HepG2 (cell line): ENCODE measurements around the gene CDKN1A. TPM values are rescaled to one million over a fixed set of nuclear protein-coding genes. Genes with fewer than 3 reads are reported as not detected.

Experiments used
- ATAC-seq: fragments of 200-7000 bp; cut with Tn5 transposase; 3 replicates; pipeline ENCODE4 v1.9.1; 2020; ENCODE audit warnings: mild to moderate bottlenecking, moderate library complexity
- BruUV-seq: library from RNA; stranded (reverse); fragments of 400-500 nt; replicated peaks from 2 replicates; lab custom pipeline; 2021; lab: Mats Ljungman, UMichigan
- CTCF ChIA-PET: fragments of 300-600 bp; formaldehyde crosslinking; extraction: SDS; loops from one replicate; lab custom pipeline; 2021; ENCODE audit warnings: low total read pairs, inconsistent platforms, low intra/inter-chr PET ratio; lab: Yijun Ruan, JAX
- POLR2A ChIA-PET: fragments of 350-600 bp; sonication (Branson Sonifier 250); formaldehyde crosslinking; loops from one replicate; lab custom pipeline; 2020; ENCODE audit warnings: antibody characterized with exemption, inconsistent platforms; lab: Yijun Ruan, JAX
- DNase-seq: peaks from one replicate; pipeline ENCODE4 v3.0.0-alpha.2; 2015; ENCODE audit warnings: low spot score
- FAIRE-seq: peaks from 3 replicates; lab custom pipeline; 2011; peaks lifted over from hg19 to GRCh38; lab: Jason Lieb, UNC
- H2AFZ ChIP-seq: one replicate; pipeline ENCODE4 v1.6.1; 2011; ENCODE audit warnings: low read length, inconsistent platforms
- H3K27ac ChIP-seq: fragments of 300-600 bp; 3 replicates; pipeline ENCODE4 v1.8.0; 2011; ENCODE audit warnings: mixed run types, mild to moderate bottlenecking, mixed read lengths, low read length, inconsistent platforms; ENCODE audit not compliant: insufficient read depth; ENCODE audit errors: extremely low read length
- H3K27me3 ChIP-seq, 2 experiments: fragments of 200-600 bp in 1 of 2; 2 replicates in 1 of 2; 3 replicates in 1 of 2; pipeline versions ENCODE4 v1.6.0 to v1.8.0; 2011; ENCODE audit warnings: low read length in 2 of 2, mild to moderate bottlenecking in 2 of 2, moderate library complexity in 2 of 2, inconsistent platforms in 1 of 2; ENCODE audit not compliant: insufficient read depth in 2 of 2, control insufficient read depth in 1 of 2
- H3K36me3 ChIP-seq, 2 experiments: fragments of 200-600 bp in 1 of 2; replicated peaks in 1 of 2; 2 replicates in 1 of 2; 3 replicates in 1 of 2; pipeline versions ENCODE4 v1.5.1 to v1.8.0; 2011; ENCODE audit warnings: low read length in 2 of 2, inconsistent platforms in 1 of 2; ENCODE audit not compliant: insufficient read depth in 2 of 2, control insufficient read depth in 1 of 2
- H3K4me1 ChIP-seq: 2 replicates; pipeline ENCODE4 v1.5.1; 2012; ENCODE audit warnings: low read length, inconsistent platforms; ENCODE audit not compliant: insufficient read depth
- H3K4me2 ChIP-seq: 2 replicates; pipeline ENCODE4 v1.6.0; 2011; ENCODE audit warnings: low read depth, low read length, inconsistent platforms
- H3K4me3 ChIP-seq, 3 experiments: fragments of 200-600 bp in 1 of 3; sonication (generic), shearing (Covaris generic) in 1 of 3; replicated peaks in 1 of 3; 2 replicates each; pipeline ENCODE4 v1.5.1; 2011 to 2016; ENCODE audit warnings: low read length in 3 of 3, inconsistent platforms in 2 of 3, low read depth in 2 of 3, mild to moderate bottlenecking in 2 of 3, control low read depth in 1 of 3, mixed read lengths in 1 of 3; ENCODE audit not compliant: insufficient read depth in 1 of 3
- H3K79me2 ChIP-seq: one replicate; pipeline ENCODE4 v1.6.1; 2011; ENCODE audit warnings: low read length, inconsistent platforms; ENCODE audit not compliant: insufficient read depth
- H3K9ac ChIP-seq: 2 replicates; pipeline ENCODE4 v1.6.0; 2011; ENCODE audit warnings: mild to moderate bottlenecking, low read depth, low read length, inconsistent platforms; ENCODE audit not compliant: insufficient read depth
- H3K9me3 ChIP-seq: 2 replicates; pipeline ENCODE4 v1.5.1; 2012; ENCODE audit warnings: mild to moderate bottlenecking, low read length
- H4K20me1 ChIP-seq: 2 replicates; pipeline ENCODE4 v1.6.0; 2011; ENCODE audit warnings: inconsistent platforms, mild to moderate bottlenecking, low read length, moderate library complexity; ENCODE audit not compliant: insufficient read depth
- FOXA3 ChIP-seq: IDR thresholded peaks from 2 replicates; pipeline ENCODE4 v1.6.1; 2016; ENCODE audit warnings: missing genetic modification reagents, missing compliant biosample characterization
- GATAD2A ChIP-seq: IDR thresholded peaks from 2 replicates; pipeline ENCODE4 v1.6.1; 2016
- SALL2 ChIP-seq: sonication (generic); formaldehyde crosslinking; IDR thresholded peaks from 2 replicates; pipeline ENCODE4 v1.8.1; 2023; ENCODE audit warnings: mild to moderate bottlenecking, missing genetic modification reagents, inconsistent platforms
- SAP130 ChIP-seq: IDR thresholded peaks from 2 replicates; pipeline ENCODE4 v1.6.1; 2016; ENCODE audit warnings: low read depth
- ZNF552 ChIP-seq: sonication (generic); formaldehyde crosslinking; IDR thresholded peaks from 2 replicates; pipeline ENCODE4 v1.9.0; 2022; ENCODE audit warnings: missing genetic modification reagents, mild to moderate bottlenecking, borderline replicate concordance
- ZNF879 ChIP-seq: sonication (generic); formaldehyde crosslinking; IDR thresholded peaks from 2 replicates; pipeline ENCODE4 v1.8.1; 2023; ENCODE audit warnings: missing genetic modification reagents
- WGBS: methylation state at CpG from one replicate; pipeline ENCODE4 v1.1.6; 2017; ENCODE audit warnings: low lambda C conversion rate; 5-methylcytosine and 5-hydroxymethylcytosine counted together
- in situ Hi-C: cut with HindIII; loops from 2 replicates; pipeline ENCODE4 v1.10.0; 2017; ENCODE audit warnings: low pct_unique_long_range_greater_than_20kb; ENCODE audit not compliant: extremely low pct_ligation_motif_present
- intact Hi-C: fragments of 100-400 bp; cut with micrococcal nuclease; formaldehyde crosslinking; loops from one replicate; pipeline ENCODE4 v1.10.0; 2022; ENCODE audit not compliant: unreplicated experiment
- polyA plus RNA-seq, 8 experiments: library from polyadenylated mRNA; depleted of rRNA in 3 of 8; stranded (reverse) in 7 of 8; unstranded in 1 of 8; fragments of >200 nt; fragmentation: Illumina TruSeq in 4 of 8; extraction: Trizol in 4 of 8; gene quantifications; 2 replicates each; pipeline versions ENCODE4 v1.2.1 to v1.2.3, GENCODE V29; 2011 to 2016; ENCODE audit warnings: low read depth in 4 of 8, missing spikeins in 1 of 8, mixed read lengths in 1 of 8; ENCODE audit not compliant: insufficient read depth in 1 of 8
- total RNA-seq, 5 experiments: library from RNA; depleted of rRNA; stranded (reverse); fragments of >200 nt; fragmentation: Illumina TruSeq; extraction: Trizol; gene quantifications; 2 replicates each; pipeline ENCODE4 v1.2.3, GENCODE V29; 2016; ENCODE audit warnings: low read depth in 1 of 5
- TF ChIP-seq, protein P1 (sequence below): sonication (generic); formaldehyde crosslinking; IDR thresholded peaks from 2 replicates; pipeline ENCODE4 v1.5.0; 2020; ENCODE audit warnings: missing genetic modification reagents
- TF ChIP-seq, protein P2 (sequence below): sonication (generic); formaldehyde crosslinking; IDR thresholded peaks from 2 replicates; pipeline ENCODE4 v1.5.0; 2020; ENCODE audit warnings: mild to moderate bottlenecking, missing genetic modification reagents
- TF ChIP-seq, protein P3 (sequence below): IDR thresholded peaks from 2 replicates; pipeline ENCODE4 v1.6.1; 2016; ENCODE audit warnings: low read depth, missing genetic modification reagents, missing compliant biosample characterization
- TF ChIP-seq, protein P4 (sequence below): sonication (generic); formaldehyde crosslinking; IDR thresholded peaks from 2 replicates; pipeline ENCODE4 v1.4.0; 2020; ENCODE audit warnings: missing genetic modification reagents
- TF ChIP-seq, protein P5 (sequence below): sonication (generic); formaldehyde crosslinking; IDR thresholded peaks from 2 replicates; pipeline ENCODE4 v1.5.1; 2020; ENCODE audit warnings: missing genetic modification reagents, mild to moderate bottlenecking, borderline replicate concordance

The CDKN1A gene
- total and polyA plus RNA-seq, 2 of the 13 experiments (the other 11 are each of a cell fraction or from before 2014, with no cell fraction given): 60.7 to 92.1 TPM

DNA sequence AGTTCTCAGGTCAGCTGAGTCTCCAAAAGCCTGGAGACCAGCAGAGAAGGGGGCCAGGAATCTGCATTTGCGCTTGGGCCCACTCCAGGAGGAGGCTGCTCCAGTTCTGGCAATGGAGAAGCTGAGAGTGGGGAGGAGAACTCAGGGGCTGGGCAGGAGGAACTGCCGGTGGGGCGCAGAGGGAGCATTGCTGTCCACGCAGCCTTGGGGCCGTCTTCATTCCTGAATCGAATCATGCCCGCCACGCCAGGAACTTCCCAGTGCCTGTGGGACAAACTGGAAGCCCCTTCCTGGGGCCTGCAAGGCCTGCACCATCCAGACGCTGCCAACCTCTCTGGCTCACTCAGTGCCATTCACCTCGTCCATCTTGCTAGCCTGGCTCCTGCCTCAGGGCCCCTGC, 36.0 kb downstream of the CDKN1A start:
- Histone ChIP-seq H4K20me1 (no peaks in the 10 kb centered on the region), H3K4me3 (no peak overlapping the region), H3K27ac (no peak overlapping the region), H3K36me3 (no peaks in the 10 kb centered on the region), H3K9me3 (no peaks in the 10 kb centered on the region), H3K4me1 (no peaks in the 10 kb centered on the region), H2AFZ (no peak overlapping the region), H3K4me2 (no peak overlapping the region), H3K79me2 (no peaks in the 10 kb centered on the region), H3K9ac (no peak overlapping the region), H3K27me3 (peaks cover 16 to 45% of the 10 kb centered on the region in 2 experiments)
- POLR2A ChIA-PET: no interaction called here
- intact Hi-C loops (no loop called here), in situ Hi-C loops (no loop called here)
- CTCF ChIA-PET: no interaction called here
- no peak for ATAC-seq
- no TSS peak for BruUV-seq
- no peak for DNase-seq
- no peak for FAIRE-seq
- 49% methylated on average over 7 of the region's 10 CpGs for WGBS
- TF ChIP-seq ZNF552 (CRISPR knock-in tag) (no peak), GATAD2A (CRISPR knock-in tag) (no peak), SAP130 (CRISPR knock-in tag) (no peak), ZNF879 (no peak), SALL2 (CRISPR knock-in tag) (no peak), FOXA3 (CRISPR knock-in tag) (no peak)
- TF ChIP-seq, protein P1, sequence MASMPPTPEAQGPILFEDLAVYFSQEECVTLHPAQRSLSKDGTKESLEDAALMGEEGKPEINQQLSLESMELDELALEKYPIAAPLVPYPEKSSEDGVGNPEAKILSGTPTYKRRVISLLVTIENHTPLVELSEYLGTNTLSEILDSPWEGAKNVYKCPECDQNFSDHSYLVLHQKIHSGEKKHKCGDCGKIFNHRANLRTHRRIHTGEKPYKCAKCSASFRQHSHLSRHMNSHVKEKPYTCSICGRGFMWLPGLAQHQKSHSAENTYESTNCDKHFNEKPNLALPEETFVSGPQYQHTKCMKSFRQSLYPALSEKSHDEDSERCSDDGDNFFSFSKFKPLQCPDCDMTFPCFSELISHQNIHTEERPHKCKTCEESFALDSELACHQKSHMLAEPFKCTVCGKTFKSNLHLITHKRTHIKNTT (CRISPR knock-in tag): no peak
- TF ChIP-seq, protein P2, sequence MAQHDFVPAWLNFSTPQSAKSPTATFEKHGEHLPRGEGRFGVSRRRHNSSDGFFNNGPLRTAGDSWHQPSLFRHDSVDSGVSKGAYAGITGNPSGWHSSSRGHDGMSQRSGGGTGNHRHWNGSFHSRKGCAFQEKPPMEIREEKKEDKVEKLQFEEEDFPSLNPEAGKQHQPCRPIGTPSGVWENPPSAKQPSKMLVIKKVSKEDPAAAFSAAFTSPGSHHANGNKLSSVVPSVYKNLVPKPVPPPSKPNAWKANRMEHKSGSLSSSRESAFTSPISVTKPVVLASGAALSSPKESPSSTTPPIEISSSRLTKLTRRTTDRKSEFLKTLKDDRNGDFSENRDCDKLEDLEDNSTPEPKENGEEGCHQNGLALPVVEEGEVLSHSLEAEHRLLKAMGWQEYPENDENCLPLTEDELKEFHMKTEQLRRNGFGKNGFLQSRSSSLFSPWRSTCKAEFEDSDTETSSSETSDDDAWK (CRISPR knock-in tag): no peak
- TF ChIP-seq, protein P3, sequence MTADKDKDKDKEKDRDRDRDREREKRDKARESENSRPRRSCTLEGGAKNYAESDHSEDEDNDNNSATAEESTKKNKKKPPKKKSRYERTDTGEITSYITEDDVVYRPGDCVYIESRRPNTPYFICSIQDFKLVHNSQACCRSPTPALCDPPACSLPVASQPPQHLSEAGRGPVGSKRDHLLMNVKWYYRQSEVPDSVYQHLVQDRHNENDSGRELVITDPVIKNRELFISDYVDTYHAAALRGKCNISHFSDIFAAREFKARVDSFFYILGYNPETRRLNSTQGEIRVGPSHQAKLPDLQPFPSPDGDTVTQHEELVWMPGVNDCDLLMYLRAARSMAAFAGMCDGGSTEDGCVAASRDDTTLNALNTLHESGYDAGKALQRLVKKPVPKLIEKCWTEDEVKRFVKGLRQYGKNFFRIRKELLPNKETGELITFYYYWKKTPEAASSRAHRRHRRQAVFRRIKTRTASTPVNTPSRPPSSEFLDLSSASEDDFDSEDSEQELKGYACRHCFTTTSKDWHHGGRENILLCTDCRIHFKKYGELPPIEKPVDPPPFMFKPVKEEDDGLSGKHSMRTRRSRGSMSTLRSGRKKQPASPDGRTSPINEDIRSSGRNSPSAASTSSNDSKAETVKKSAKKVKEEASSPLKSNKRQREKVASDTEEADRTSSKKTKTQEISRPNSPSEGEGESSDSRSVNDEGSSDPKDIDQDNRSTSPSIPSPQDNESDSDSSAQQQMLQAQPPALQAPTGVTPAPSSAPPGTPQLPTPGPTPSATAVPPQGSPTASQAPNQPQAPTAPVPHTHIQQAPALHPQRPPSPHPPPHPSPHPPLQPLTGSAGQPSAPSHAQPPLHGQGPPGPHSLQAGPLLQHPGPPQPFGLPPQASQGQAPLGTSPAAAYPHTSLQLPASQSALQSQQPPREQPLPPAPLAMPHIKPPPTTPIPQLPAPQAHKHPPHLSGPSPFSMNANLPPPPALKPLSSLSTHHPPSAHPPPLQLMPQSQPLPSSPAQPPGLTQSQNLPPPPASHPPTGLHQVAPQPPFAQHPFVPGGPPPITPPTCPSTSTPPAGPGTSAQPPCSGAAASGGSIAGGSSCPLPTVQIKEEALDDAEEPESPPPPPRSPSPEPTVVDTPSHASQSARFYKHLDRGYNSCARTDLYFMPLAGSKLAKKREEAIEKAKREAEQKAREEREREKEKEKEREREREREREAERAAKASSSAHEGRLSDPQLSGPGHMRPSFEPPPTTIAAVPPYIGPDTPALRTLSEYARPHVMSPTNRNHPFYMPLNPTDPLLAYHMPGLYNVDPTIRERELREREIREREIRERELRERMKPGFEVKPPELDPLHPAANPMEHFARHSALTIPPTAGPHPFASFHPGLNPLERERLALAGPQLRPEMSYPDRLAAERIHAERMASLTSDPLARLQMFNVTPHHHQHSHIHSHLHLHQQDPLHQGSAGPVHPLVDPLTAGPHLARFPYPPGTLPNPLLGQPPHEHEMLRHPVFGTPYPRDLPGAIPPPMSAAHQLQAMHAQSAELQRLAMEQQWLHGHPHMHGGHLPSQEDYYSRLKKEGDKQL: no peak
- TF ChIP-seq, protein P4, sequence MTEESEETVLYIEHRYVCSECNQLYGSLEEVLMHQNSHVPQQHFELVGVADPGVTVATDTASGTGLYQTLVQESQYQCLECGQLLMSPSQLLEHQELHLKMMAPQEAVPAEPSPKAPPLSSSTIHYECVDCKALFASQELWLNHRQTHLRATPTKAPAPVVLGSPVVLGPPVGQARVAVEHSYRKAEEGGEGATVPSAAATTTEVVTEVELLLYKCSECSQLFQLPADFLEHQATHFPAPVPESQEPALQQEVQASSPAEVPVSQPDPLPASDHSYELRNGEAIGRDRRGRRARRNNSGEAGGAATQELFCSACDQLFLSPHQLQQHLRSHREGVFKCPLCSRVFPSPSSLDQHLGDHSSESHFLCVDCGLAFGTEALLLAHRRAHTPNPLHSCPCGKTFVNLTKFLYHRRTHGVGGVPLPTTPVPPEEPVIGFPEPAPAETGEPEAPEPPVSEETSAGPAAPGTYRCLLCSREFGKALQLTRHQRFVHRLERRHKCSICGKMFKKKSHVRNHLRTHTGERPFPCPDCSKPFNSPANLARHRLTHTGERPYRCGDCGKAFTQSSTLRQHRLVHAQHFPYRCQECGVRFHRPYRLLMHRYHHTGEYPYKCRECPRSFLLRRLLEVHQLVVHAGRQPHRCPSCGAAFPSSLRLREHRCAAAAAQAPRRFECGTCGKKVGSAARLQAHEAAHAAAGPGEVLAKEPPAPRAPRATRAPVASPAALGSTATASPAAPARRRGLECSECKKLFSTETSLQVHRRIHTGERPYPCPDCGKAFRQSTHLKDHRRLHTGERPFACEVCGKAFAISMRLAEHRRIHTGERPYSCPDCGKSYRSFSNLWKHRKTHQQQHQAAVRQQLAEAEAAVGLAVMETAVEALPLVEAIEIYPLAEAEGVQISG (CRISPR knock-in tag): no peak
- TF ChIP-seq, protein P5, sequence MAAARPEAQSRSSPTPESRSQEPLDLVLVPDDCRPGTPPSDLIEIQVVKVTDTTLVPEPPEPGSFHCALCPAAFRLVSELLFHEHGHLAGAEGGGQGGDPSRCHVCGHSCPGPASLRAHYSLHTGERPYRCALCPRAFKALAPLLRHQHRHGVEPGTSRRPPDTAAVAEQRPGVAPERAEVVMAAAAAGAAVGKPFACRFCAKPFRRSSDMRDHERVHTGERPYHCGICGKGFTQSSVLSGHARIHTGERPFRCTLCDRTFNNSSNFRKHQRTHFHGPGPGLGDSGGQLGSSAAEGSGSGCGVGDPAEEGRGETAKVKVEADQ (CRISPR knock-in tag): no peak
